Measurements from ENCODE around the gene CSTF3. TPM values are rescaled to one million over a fixed set of nuclear protein-coding genes. Genes with fewer than 3 reads are reported as not detected.

The CSTF3 gene
- total and polyA plus RNA-seq, 2 of the 4 experiments (the other 2 are of a cell fraction): 14.5 to 23.4 TPM

GRCh38 chr11:33065445-33066178 is 95.7 kb downstream of the CSTF3 start:
- H3K4me2 ChIP-seq (ENCODE audit: low read depth, low read length): no peak overlapping the region
- H3K36me3 ChIP-seq (ENCODE audit: control insufficient read depth, insufficient read depth, low read length): peaks cover 39% of the 10 kb centered on the region
- no peak overlapping the region for H2AFZ ChIP-seq (replicated peaks; ENCODE audit: low read length, poor library complexity)
- H3K9ac ChIP-seq (ENCODE audit: low read depth, low read length): no peak overlapping the region
- no peak overlapping the region for H4K5ac ChIP-seq (ENCODE audit: low read depth, low read length)
- no peaks in the 10 kb centered on the region for H4K20me1 ChIP-seq (ENCODE audit: insufficient read depth, low read length)
- 0 out of 2 replicates have a peak, but pooled peaks cover 16% of the 10 kb centered on the region for H3K9me1 ChIP-seq (ENCODE audit: insufficient read depth, low read length)
- CTCF ChIA-PET: interaction anchor here (0.6 to 2.6 kb wide), 13 partner anchors 12 to 279 kb away, joined by 3 to 16 read pairs (median 4); no protein-coding TSS in a partner anchor
- no peak overlapping the region for H2AK5ac ChIP-seq (ENCODE audit: low read depth, low read length)
- H2BK120ac ChIP-seq (ENCODE audit: low read depth, low read length): no peak overlapping the region
- no peak overlapping the region for H3K4ac ChIP-seq (ENCODE audit: low read depth, low read length)
- H3K23ac ChIP-seq (ENCODE audit: low read depth, low read length): no peak overlapping the region
- no peak overlapping the region for H3K18ac ChIP-seq (ENCODE audit: low read depth, low read length)
- no peak overlapping the region for H3K4me3 ChIP-seq (ENCODE audit: insufficient read depth, low read depth, low read length)
- POLR2A ChIA-PET (ENCODE audit: unreplicated experiment): no interaction called here
- no peak overlapping the region for H2BK15ac ChIP-seq (ENCODE audit: low read depth, low read length)
- H3K4me1 ChIP-seq (ENCODE audit: control insufficient read depth, insufficient read depth, low read length): peaks cover 7% of the 10 kb centered on the region; the same call in 1 of the 2 replicates
- H3K14ac ChIP-seq (replicated peaks; ENCODE audit: low read depth, low read length): no peak overlapping the region
- TF ChIP-seq SMC3 (IDR thresholded peaks at IDR 0.05; ENCODE audit: low read depth, low read length): peak; percentile 97
- TF ChIP-seq MAZ (IDR thresholded peaks at IDR 0.05; ENCODE audit: borderline replicate concordance, low read depth, low read length): peak; percentile 82
- TF ChIP-seq CTCF (conservative IDR thresholded peaks at IDR 0.05; ENCODE audit: low read depth, low read length): peak; percentile 91
- TF ChIP-seq RFX5 (IDR thresholded peaks at IDR 0.05; ENCODE audit: low read depth, low read length): no peak
- peak; percentile 93 for TF ChIP-seq RAD21 (IDR thresholded peaks at IDR 0.05; ENCODE audit: low read length)
- no peak for TF ChIP-seq RCOR1 (IDR thresholded peaks at IDR 0.05; ENCODE audit: insufficient replicate concordance, low read length)
- no peak for TF ChIP-seq USF2 (IDR thresholded peaks at IDR 0.05; ENCODE audit: low read depth, low read length)
- no peaks in the 10 kb centered on the region for H3K27me3 ChIP-seq (ENCODE audit: control insufficient read depth, insufficient read depth, low read length)
- H4K91ac ChIP-seq (ENCODE audit: insufficient read depth, low read depth, low read length): no peak overlapping the region
- peak; percentile 64 for DNase-seq
- H2BK20ac ChIP-seq (ENCODE audit: low read depth, low read length): no peak overlapping the region
- no peak overlapping the region for H3K56ac ChIP-seq (ENCODE audit: extremely low read depth, insufficient read depth, low read length)
- dilution Hi-C loops (cut with HindIII; ENCODE audit: low sequenced_read_pairs, unreplicated experiment) (no loop called here), intact Hi-C loops (cut with micrococcal nuclease) (loop anchor here (1.0 kb wide), 2 partner anchors 105 to 256 kb away; no protein-coding TSS in a partner anchor), in situ Hi-C loops (cut with MboI; ENCODE audit: low sequenced_read_pairs) (loop anchor here (25.0 kb wide), 2 partner anchors 228 to 478 kb away; partner anchors contain the start of genes EIF3M and PRRG4)
- no peaks in the 10 kb centered on the region for H3K9me3 ChIP-seq (ENCODE audit: control insufficient read depth, insufficient read depth, low read length)
- H3K27ac ChIP-seq (ENCODE audit: insufficient read depth, low read length): no peak overlapping the region
- no peak overlapping the region for H4K8ac ChIP-seq (ENCODE audit: low read depth in 2 of 2, low read length in 2 of 2)
- no peak overlapping the region for H2BK5ac ChIP-seq (ENCODE audit: low read depth, low read length, poor library complexity, severe bottlenecking)
- peaks cover 0 to 11% of the 10 kb centered on the region in 2 experiments; a peak in 1 of 4 replicates for H3K79me1 ChIP-seq (ENCODE audit: low read depth in 1 of 2, low read length in 2 of 2)
- H2AK9ac ChIP-seq (replicated peaks; ENCODE audit: low read depth, low read length, poor library complexity): peak overlapping the region; percentile 31
- WGBS, 2 experiments (ENCODE audit: extremely low coverage in 2 of 2, insufficient read length in 1 of 2): 86% methylated on average over 5 of the region's 22 CpGs; no CpG with 5 or more reads in 1 of the 2 experiments
- ATAC-seq (ENCODE audit: low read depth): peak; percentile 80
- no TSS peak for BruUV-seq (replicated peaks)
